NCI-H2107 treated with DMSO at 0.1 percent for 48 hours (cell line): ENCODE measurements around the gene PARP6.

ENCODE experiments used
- DNase-seq: peaks from one replicate; lab custom pipeline; 2025; ENCODE audit not compliant: unreplicated experiment; lab: John Stamatoyannopoulos, UW

Gene PARP6

GRCh38 chr15:72200395-72201237 lies 71.7 kb downstream of the PARP6 start:
- DNase-seq: no peak

GRCh38 chr15:72199721-72200212 lies 72.6 kb downstream of the PARP6 start:
- peak; percentile 47 for DNase-seq

GRCh38 chr15:72199205-72199515 lies 73.2 kb downstream of the PARP6 start:
- no peak for DNase-seq

- peak; percentile 46 for DNase-seq
Measured at GRCh38 chr15:72198356-72199204, 73.8 kb downstream of the PARP6 start.

GRCh38 chr15:72197460-72198355 lies 74.6 kb downstream of the PARP6 start, which contains the start of gene GRAMD2A:
TSS of gene GRAMD2A (minus strand) at chr15:72197787.
- no peak for DNase-seq

- no peak for DNase-seq
Measured at GRCh38 chr15:72197041-72197459, 75.3 kb downstream of the PARP6 start.

- no peak for DNase-seq
Measured at GRCh38 chr15:72196409-72197040, 75.8 kb downstream of the PARP6 start.

- no peak for DNase-seq
Measured at GRCh38 chr15:72195101-72195511, 77.2 kb downstream of the PARP6 start.

GRCh38 chr15:72193836-72194396 lies 78.4 kb downstream of the PARP6 start:
- DNase-seq: no peak

- DNase-seq: no peak
Measured at GRCh38 chr15:72192416-72192815, 79.9 kb downstream of the PARP6 start.
